GM18858 (cell line): Measurements from ENCODE around the gene GMPPA.

ENCODE experiments used
- ATAC-seq: cut with Tn5 transposase; IDR thresholded peaks from one replicate; pipeline ENCODE4 v1.9.1; 2021; ENCODE audit not compliant: unreplicated experiment

The GMPPA gene

GRCh38 chr2:219498280-219499057, at the start of gene GMPPA:
GMPPA (plus strand) TSS chr2:219498891; CDS start chr2:219499976, 1,085 bp downstream.
- ATAC-seq, result peak; percentile 97

DNA sequence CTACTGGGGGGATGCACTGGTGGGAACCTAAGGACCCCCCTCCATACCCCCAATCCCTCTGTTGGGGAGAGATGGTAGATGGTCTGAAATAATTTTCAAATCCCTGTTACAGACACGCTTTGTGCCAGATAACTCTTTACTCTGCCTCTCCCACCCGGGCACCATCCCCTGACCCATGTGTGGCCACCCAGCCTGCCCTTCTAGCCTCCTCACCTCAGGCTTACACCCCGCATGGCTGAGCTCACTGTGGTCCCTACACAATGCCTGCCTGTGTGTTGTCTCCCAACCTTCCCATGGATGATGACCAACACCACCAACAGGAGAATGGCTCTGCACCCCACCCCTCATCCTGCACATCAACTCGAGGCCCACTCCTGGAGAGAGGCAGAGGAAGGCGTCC, 49.1 kb upstream of the GMPPA start:
- ATAC-seq, result no peak

- no peak for ATAC-seq
Observed at GRCh38 chr2:219451661-219452360, 46.9 kb upstream of the GMPPA start.

GRCh38 chr2:219452361-219453317, 46.1 kb upstream of the GMPPA start:
- no peak for ATAC-seq

DNA sequence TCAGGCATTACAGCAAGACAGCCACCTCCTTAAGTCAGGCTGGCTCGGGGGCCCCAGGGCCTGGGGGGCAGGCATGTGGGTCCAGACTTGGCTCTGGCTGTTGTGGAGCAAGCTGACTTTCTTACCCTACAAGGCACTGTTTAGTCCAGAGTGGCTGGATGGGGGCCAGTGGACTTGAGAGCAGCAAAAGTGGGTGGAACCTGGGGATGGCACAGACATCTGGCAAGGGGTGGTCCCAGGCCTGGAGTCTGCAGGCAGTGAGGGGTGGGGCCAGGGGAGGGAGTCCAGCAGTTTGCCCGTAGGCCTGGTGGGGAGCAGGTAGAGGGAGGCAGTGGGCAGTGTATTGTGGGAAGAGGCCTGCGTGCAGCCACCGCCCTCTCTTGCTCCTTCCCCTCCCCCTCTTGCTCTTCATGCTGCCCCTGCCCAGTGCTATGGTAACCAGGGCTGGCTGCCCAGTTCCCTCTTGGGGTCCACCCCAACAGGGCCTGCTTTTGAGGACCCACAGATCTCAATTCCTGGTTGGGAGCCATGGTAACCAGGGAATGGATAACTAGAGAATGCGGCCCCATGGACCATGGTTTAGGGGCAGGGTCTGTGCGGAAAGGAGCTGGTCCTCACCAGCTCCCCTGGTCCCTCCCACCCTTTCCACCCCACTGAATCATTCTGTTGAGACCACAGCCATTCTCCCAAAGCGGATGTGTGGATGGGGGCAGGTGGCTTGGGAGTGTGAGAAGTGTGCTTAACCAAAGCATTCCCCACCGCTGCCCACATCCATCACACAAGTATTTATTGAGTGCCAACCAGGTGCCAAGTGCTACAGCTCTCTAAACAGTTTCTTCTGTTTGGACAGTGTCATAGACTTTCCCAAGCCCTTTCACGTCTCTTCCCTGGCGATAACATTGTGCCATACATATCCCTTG, 44.8 kb upstream of the GMPPA start:
- no peak for ATAC-seq

DNA sequence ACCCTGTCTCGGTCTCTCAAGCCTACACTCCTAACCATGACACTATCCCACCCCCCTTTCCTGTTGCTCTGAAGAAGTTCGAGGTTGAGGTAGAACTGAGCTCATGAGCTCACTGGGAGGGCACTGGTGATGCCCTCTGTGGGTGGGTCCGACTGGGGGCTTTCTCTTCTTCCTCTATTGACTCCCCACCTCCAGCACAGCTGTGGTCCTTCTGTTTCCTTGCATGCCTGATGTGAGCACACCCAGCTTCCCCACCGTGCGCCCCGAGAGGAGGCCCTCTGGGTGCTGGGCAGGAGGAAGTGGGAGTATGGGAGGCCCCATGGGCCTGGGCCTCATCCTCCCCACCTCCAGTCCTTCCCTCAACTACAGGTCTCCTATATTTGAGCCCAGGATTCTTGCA, 43.1 kb upstream of the GMPPA start:
- no peak for ATAC-seq

- peak; percentile 58 for ATAC-seq
Observed at GRCh38 chr2:219457784-219458369, 40.8 kb upstream of the GMPPA start.

GRCh38 chr2:219458996-219459395, 39.7 kb upstream of the GMPPA start:
- no peak for ATAC-seq

- ATAC-seq, result no peak
Observed at GRCh38 chr2:219459460-219460311, 39.0 kb upstream of the GMPPA start.

DNA sequence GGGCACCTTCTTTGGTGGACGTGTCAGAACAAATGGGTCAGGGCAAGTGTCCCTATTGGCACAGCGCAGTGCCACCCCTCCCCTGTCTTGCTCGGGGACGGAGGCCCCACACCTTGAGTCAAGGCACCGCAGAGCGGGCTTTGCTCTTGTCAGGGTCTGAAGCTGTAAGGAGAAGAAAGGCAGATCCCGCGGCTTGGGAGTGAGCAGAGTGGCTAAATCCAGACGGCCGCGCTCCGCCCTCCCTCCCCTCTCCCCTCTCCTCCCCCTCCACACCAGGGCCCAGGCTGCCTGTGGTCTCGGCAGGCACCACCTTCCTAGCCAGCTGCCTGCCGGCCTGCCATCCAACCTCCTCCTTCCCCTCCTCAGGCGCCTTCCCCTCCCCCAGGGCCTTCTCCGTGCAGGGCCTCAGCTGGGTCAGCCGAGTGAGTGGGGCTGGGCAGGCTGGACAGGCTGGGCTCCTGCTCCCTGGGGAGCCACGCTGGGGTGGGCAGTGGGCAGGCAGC, 38.2 kb upstream of the GMPPA start:
- ATAC-seq, result no peak

GRCh38 chr2:219461047-219461514, 37.6 kb upstream of the GMPPA start:
- ATAC-seq, result no peak

DNA sequence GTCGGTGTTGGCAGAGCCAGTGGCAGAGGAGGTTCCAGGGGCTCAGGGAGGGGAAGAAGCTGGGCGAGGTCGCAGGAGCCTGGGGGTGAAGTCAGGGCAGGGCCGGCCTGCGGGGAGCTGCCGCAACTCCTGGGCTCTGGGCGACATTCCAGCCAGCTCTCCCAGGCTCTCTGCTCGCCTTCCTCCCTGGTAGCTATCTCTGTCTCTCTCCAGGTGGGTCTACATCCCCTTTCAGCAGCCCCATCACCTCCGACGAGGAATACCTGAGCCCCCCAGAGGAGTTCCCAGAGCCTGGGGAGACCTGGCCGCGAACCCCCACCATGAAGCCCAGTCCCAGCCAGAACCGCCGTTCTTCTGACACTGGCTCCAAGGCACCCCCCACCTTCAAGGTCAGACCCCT, 37.0 kb upstream of the GMPPA start:
- no peak for ATAC-seq

GRCh38 chr2:219462349-219462748, 36.3 kb upstream of the GMPPA start:
- no peak for ATAC-seq

DNA sequence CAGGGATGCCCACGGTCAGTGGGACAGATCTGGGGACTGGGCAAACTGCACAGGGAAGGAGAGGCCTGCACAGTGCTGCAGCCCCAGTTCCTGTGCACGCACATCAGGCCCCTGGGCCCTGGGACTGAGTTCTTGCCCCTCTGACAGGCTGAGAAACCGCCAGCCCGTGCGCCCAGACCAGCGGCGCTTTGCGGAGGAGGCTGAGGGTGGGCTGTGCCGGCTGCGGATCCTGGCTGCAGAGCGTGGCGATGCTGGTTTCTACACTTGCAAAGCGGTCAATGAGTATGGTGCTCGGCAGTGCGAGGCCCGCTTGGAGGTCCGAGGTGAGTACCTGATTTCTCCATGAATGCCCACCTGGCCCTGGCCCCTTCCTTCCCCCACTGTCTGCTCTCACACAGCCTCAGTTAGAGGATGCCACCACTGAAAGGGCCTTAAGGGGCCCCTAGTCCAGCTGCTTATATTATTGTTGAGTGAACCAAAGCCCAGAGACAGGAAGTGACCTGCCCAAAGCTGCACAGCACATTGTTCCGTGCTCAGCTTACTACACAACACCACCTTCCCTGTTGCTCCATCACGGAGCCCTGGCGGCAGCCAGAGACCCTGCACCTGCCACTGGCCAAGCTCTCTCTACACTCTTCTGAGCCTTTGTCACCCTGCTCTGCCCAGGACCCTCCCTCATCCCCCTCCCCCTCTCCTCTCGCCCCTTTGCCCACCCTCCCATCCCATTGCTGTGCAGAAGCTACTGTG, 34.2 kb upstream of the GMPPA start:
- no peak for ATAC-seq

DNA sequence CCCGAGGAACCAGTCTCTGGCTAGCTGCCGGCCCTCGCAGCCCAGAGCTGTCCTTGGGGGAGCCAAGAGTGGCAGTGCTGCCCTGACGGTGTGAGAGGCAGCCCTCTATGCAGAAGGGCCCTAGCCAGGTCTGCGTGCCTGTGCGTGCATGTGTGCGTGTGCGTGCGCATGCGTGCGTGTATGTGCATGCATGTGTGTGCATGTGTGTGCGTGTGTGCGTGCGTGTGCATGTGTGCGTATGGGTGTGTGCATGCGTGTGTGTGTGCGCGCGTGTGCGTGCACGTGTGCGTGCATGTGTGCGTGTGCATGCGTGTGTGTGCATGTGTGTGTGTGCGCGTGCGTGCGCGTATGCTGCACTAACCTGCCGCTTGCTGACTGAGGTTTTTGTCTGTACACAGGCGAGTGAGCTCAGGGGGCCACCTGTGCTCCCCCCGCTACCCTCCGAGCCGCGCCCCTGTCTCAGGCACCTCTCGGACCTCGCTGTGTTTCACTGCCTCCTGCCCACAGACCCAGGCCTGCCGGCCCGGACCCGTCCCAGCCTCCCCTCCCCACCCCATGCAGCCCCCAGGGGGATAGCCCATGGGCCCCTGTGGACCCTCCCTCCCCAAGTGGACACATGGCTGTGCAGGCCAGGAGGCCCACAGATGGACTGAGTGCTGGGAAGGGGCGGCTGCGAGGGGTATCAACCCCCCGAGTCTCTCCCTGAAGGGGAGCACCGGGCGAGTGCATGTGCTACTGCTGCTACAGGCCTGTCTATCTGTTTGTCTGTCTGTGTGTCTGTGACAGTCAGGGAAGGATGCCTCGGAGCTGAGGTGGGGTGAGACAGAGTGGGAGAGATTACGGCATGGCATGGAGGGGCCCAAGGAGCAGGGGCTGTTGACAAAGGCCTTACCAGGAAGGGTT, 32.8 kb upstream of the GMPPA start:
- ATAC-seq, result no peak

GRCh38 chr2:219466816-219467735, 31.6 kb upstream of the GMPPA start:
- ATAC-seq, result no peak
